Spinal cord (tissue), 10 donors: ENCODE data around the gene GRK4. TPM values are rescaled to one million over a fixed set of nuclear protein-coding genes. Genes with fewer than 3 reads are reported as not detected.
A peak's percentile ranks its signal among the peaks of the same experiment; 100 is the strongest.
"Not testable (repeated sequence)": the region's sequence is repeated elsewhere in the genome, so short reads cannot be mapped to it uniquely, and the experiment has no call there.

Experiments used
- DNase-seq, 6 donors: peaks; one replicate each; pipeline versions ENCODE4 v3.0.0 to v3.0.0-alpha.2; 2013 to 2015; ENCODE audit warnings: low spot score in 6 of 6, low read depth in 4 of 6
- H3K27ac ChIP-seq: one replicate; pipeline ENCODE4 v1.5.1; 2013; ENCODE audit warnings: low read depth, low read length, control low read depth
- H3K27me3 ChIP-seq: one replicate; pipeline ENCODE4 v1.6.1; 2013; ENCODE audit warnings: low read length; ENCODE audit not compliant: control insufficient read depth, insufficient read depth
- H3K36me3 ChIP-seq: one replicate; pipeline ENCODE4 v1.6.1; 2013; ENCODE audit warnings: low read length; ENCODE audit not compliant: control insufficient read depth, insufficient read depth
- H3K4me1 ChIP-seq: one replicate; pipeline ENCODE4 v1.6.1; 2013; ENCODE audit warnings: low read length; ENCODE audit not compliant: control insufficient read depth, insufficient read depth
- H3K4me3 ChIP-seq: one replicate; pipeline ENCODE4 v1.5.1; 2013; ENCODE audit warnings: low read depth, low read length, control low read depth
- H3K9me3 ChIP-seq: one replicate; pipeline ENCODE4 v1.6.1; 2013; ENCODE audit warnings: low read length; ENCODE audit not compliant: control insufficient read depth, insufficient read depth
- WGBS: methylation state at CpG from one replicate; pipeline ENCODE4 v1.1.5; 2013; ENCODE audit warnings: missing lambda C conversion rate; ENCODE audit not compliant: insufficient coverage; 5-methylcytosine and 5-hydroxymethylcytosine counted together
- long read RNA-seq, 4 donors: transcript quantifications; one replicate each; lab custom pipeline, GENCODE V29; 2026
- polyA plus RNA-seq, 2 donors: library from polyadenylated mRNA; unstranded; fragments of 120-200 nt; gene quantifications; one replicate each; pipeline ENCODE4 v1.2.1, GENCODE V29; 2013; ENCODE audit not compliant: insufficient read length in 2 of 2
- total RNA-seq, 2 donors: library from RNA; depleted of rRNA in 1 of 2; stranded (reverse); fragments of 120-200 nt in 1 of 2; fragments of >200 nt in 1 of 2; gene quantifications; one replicate each; pipeline versions ENCODE4 v1.2.3 to v1.2.4, GENCODE V29; 2013 to 2014
- donor health status: healthy.

Gene GRK4
- total RNA-seq, result 10 to 100 TPM; 14.7 to 24.3 TPM
- polyA plus RNA-seq, result 10 to 100 TPM; 23.3 to 40.8 TPM
- long read RNA-seq, donor 1, partial matches to known transcripts, result 0 of 1 reads
- long read RNA-seq, donor 1, other reads (novel, unspliced or antisense), result 0 of 1 reads
- long read RNA-seq, donor 2, partial matches to known transcripts, result 0 of 1 reads
- long read RNA-seq, donor 2, other reads (novel, unspliced or antisense), result 0 of 1 reads
- long read RNA-seq, donor 3, partial matches to known transcripts, result 0 of 2 reads
- long read RNA-seq, donor 3, other reads (novel, unspliced or antisense), result 0 of 2 reads
- long read RNA-seq, donor 4, transcript GRK4-204 (2 exons, 2,136 nt), result major isoform, 5 of 16 reads
- long read RNA-seq, donor 4, partial matches to known transcripts, result 11 of 16 reads
- long read RNA-seq, donor 4, other reads (novel, unspliced or antisense), result 0 of 16 reads

DNA sequence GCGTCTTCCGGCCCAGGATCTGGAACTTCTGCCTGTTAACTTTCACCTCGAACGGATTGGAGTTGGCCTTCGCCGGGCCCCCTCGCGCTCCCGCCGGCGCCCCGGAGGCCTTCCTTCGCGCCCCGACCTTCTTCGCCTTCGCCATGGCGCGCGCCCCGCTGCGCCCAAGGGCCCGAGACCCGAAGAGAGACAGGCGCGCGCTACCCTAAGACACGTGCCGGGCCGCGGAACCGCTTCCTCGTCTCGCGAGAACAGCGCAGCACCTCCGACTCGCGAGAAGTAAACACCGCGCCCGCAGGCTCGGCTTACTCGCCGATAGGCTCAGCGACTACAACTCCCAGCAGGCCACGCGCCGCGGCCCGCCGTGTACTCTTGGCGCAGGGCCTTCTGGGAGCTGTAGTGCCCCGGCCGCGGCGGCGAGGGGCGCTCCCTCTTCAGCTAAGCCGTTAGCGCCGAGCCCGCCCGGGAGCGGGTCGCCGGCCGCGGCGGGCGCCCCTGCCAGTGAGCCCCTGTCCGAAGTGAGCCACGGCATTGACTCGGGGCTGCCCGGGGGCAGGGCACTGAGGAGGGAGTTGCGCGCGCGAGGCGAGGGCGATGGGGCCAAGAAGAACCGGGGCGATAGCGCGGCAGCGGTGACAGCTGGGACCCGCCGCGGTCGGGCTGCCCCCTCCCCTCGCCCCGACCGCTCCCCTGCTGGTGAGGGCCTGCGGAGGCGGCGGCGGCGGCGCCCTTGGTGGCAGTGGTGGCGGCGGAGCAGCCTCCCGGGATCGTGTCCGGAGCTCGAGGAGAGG is at the start of gene GRK4, which contains the start of gene NOP14:
Gene GRK4, plus strand, starts transcription at position 397 of the 791 bp plus-strand sequence. CDS start 500 bp downstream, outside the sequence.
Gene NOP14, minus strand, starts transcription at position 232 of the 791 bp plus-strand sequence. Its CDS starts 87 bp downstream, at position 145.
- Histone ChIP-seq H3K4me1 (peaks cover 20% of the 10 kb centered on the region), H3K4me3 (peak within 1 kb of the TSS; percentile 88), H3K27me3 (no peaks in the 10 kb centered on the region), H3K36me3 (peaks cover 7% of the 10 kb centered on the region), H3K27ac (peak within 1 kb of the TSS; percentile 83), H3K9me3 (no peaks in the 10 kb centered on the region)
- WGBS, result under 1% methylated on average over 105 of the region's 105 CpGs
- DNase-seq, result peak; percentile 92 to 99 (median 96)

DNA sequence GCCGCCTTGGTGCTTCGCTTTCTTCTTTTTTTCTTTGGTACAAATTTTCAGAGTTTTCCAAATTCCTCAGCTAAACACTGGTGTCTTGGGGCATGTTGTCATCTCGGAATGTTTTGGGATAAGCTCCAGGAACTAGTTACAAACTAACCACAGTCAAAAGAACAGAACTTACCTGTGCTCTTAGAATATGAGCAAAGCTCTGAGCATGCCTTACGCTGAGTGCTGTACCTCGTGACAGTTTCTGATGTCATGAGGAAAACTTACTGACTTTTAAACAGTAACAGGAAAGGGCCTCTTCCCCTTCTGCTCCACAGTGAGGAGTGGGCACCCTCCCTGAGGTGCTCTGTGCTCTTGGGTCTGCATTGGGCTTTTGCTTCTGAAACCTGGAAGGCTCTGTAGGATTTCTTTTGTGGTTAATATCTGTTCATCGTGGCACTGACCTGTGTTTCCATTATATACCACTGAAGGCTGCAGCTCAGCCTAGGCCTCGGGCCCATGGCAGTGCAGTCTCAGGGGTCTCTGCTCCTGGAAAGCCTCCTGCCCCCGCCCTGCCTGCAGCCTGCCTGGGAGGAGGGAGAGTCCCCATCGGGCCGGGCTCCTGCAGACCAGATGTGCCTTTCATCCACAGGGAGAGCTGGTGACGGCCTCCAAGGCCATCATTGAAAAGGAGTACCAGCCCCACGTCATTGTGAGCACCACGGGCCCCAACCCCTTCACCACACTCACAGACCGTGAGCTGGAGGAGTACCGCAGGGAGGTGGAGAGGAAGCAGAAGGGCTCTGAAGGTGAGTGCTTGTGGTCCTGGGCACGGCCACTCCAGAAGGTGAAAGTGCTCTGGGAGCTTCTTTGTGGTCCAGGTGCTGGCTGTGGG is 48.9 kb upstream of the GRK4 start:
- WGBS, result 85% methylated on average over 4 of the region's 16 CpGs
- no peak overlapping the region for H3K27ac ChIP-seq

DNA sequence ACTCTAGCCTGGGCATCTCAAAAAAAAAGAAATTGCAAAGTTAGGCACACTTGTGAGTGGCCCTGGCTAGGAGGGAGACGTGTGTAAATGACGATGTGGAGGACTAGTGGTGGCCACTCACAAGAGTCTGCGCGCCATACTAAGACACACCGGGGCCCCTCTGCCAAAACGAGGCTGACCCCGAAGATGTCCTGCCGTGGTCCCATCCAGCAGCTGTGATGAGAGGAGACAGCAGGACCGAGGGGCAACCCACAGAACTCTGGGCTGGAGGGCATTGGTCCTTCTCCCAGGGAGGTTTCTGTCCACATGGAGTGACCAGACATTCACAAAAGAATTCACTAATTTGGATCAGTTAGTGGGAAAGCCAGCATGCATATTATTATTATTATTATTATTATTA is 47.6 kb upstream of the GRK4 start:
- H3K4me3 ChIP-seq, result no peak overlapping the region
- peaks cover 56% of the 10 kb centered on the region for H3K36me3 ChIP-seq
- no peaks in the 10 kb centered on the region for H3K9me3 ChIP-seq
- H3K27ac ChIP-seq, result no peak overlapping the region
- no peaks in the 10 kb centered on the region for H3K4me1 ChIP-seq
- 84% methylated on average over 8 of the region's 9 CpGs for WGBS
- no peak for DNase-seq
- H3K27me3 ChIP-seq, result no peaks in the 10 kb centered on the region

More for the DNA sequence above, 48.9 kb upstream of the GRK4 start:
- Histone ChIP-seq H3K4me1 (no peaks in the 10 kb centered on the region), H3K4me3 (no peak overlapping the region), H3K9me3 (no peaks in the 10 kb centered on the region), H3K27me3 (no peaks in the 10 kb centered on the region), H3K36me3 (peaks cover 62% of the 10 kb centered on the region)
- DNase-seq, result no peak

DNA sequence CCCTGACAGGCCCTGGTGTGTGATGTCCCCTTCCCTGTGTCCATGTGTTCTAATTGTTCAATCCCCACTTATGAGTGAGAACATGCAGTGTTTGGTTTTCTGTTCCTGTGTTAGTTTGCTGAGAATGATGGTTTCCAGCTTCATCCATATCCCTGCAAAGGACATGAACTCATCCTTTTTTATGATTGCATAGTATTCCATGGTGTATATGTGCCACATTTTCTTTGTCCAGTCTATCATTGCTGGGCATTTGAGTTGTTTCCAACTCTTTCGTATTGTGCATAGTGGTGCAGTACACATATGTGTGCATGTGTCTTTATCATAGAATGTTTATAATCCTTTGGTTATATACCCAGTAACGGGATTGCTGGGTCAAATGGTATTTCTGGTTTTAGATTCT is 46.7 kb upstream of the GRK4 start:
- H3K27me3 ChIP-seq, H3K4me1 ChIP-seq, H3K4me3 ChIP-seq, DNase-seq, H3K27ac ChIP-seq, H3K9me3 ChIP-seq: not testable (repeated sequence)
- peaks cover 47% of the 10 kb centered on the region for H3K36me3 ChIP-seq
- WGBS, result 88% methylated on average over 1 of the region's 2 CpGs

DNA sequence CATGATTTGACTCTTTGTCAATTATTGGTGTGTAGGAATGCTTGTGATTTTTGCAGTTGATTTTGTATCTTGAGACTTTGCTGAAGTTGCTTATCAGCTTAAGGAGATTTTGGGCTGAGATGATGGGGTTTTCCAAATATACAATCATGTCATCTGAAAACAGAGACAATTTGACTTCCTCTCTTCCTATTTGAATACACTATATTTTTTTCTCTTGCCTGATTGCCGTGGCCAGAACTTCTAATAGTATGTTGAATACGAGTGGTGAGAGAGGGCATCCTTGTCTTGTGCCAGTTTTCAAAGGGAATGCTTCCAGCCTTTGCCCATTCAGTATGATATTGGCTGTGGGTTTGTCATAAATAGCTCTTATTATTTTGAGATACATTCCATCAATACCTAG is 45.1 kb upstream of the GRK4 start:
- not testable (repeated sequence) for H3K4me1 ChIP-seq, H3K4me3 ChIP-seq, H3K9me3 ChIP-seq, H3K27me3 ChIP-seq, H3K27ac ChIP-seq, DNase-seq
- no CpG with 5 or more reads among the region's 2 CpGs for WGBS
- peaks cover 37% of the 10 kb centered on the region for H3K36me3 ChIP-seq

DNA sequence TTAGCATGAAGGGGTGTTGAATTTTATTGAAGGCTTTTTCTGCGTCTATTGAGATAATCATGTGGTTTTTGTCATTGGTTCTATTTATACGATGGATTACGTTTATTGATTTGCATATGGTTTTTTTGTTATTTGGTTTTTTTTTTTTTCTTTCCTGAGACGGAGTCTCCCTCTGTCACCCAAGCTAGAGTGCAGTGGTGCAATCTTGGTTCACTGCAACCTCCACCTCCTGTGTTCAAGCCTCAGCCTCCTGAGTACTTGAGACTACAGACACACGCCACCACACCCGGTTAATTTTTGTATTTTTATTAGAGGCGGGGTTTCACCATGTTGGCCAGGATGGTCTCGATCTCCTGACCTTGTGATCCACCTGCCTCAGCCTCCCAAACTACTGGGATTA is 44.7 kb upstream of the GRK4 start:
- 95% methylated on average over 3 of the region's 8 CpGs for WGBS
- H3K4me3 ChIP-seq, H3K27me3 ChIP-seq, H3K27ac ChIP-seq, H3K4me1 ChIP-seq, H3K9me3 ChIP-seq, DNase-seq: not testable (repeated sequence)
- H3K36me3 ChIP-seq, result peaks cover 37% of the 10 kb centered on the region

DNA sequence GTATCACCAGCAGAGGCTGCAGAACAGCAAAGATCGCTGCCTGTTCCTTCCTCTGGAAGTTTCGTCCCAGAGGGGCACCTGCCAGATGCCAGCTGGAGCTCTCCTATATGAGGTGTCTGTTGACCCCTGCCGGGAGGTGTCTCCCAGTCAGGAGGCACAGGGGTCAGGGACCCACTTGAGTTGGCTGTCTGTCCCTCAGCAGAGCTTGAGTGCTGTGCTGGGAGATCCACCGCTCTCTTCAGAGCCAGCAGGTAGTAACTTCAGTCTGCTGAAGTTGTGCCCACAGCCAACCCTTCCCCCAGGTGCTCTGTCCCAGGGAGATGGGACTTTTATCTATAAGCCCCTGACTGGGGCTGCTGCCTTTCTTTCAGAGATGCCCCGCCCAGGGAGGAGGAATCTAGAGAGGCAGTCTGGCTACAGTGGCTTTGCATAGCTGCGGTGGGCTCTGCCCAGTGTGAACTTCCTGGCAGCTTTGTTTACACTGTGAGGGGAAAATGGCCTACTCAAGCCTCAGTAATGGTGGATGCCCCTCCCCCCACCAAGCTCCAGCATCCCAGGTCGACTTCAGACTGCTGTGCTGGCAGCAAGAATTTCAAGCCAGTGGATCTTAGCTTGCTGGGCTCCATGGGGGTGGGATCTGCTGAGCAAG is 40.8 kb upstream of the GRK4 start:
- not testable (repeated sequence) for H3K27me3 ChIP-seq, H3K9me3 ChIP-seq, DNase-seq, H3K27ac ChIP-seq, H3K4me3 ChIP-seq
- WGBS, result 88% methylated on average over 4 of the region's 7 CpGs
- peaks cover 46% of the 10 kb centered on the region for H3K36me3 ChIP-seq
- peaks cover 20% of the 10 kb centered on the region for H3K4me1 ChIP-seq

DNA sequence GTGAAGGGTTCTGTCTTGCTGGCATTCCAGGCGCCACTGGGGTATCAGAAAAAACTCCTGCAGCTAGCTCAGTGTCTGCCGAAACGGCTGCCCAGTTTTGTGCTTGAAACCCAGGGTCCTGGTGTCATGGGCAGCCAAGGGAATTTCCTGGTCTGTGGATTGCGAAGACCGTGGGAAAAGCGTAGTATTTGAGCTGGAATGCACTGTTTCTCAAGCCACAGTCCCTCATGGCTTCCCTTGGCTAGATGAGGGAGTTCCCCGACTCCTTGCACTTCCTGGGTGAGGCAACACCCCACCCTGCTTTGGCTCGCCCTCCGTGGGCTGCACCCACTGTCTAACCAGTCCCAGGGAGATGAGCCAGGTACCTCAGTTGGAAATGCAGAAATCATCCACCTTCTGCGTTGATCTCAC is 40.2 kb upstream of the GRK4 start:
- DNase-seq, result no peak
- Histone ChIP-seq H3K27me3 (no peaks in the 10 kb centered on the region), H3K9me3 (no peaks in the 10 kb centered on the region), H3K4me3 (no peak overlapping the region), H3K4me1 (peaks cover 20% of the 10 kb centered on the region), H3K27ac (no peak overlapping the region), H3K36me3 (peaks cover 51% of the 10 kb centered on the region)
- WGBS, result 91% methylated on average over 10 of the region's 10 CpGs
